ENCODE data around the gene HPGDS. TPM values are rescaled to one million over a fixed set of nuclear protein-coding genes. Genes with fewer than 3 reads are reported as not detected.

Gene HPGDS
- total RNA-seq, 1 experiment from 2014 or later, result not detected

- Mint-ChIP-seq H3K36me3 (no peaks in the 10 kb centered on the region), H3K4me3 (no peak overlapping the region), H3K9me3 (no peaks in the 10 kb centered on the region), H3K27me3 (ENCODE audit: low read depth) (no peaks in the 10 kb centered on the region), H3K27ac (no peak overlapping the region), H3K4me1 (peaks cover 5% of the 10 kb centered on the region)
- ATAC-seq, result no peak
- TF ChIP-seq RELA (CRISPR knock-in tag; IDR thresholded peaks at IDR 0.05; ENCODE audit: borderline replicate concordance), result no peak
- TF ChIP-seq FOXP1 (CRISPR knock-in tag; IDR thresholded peaks at IDR 0.05; ENCODE audit: borderline replicate concordance), result no peak
- no peak for TF ChIP-seq NR3C1 (CRISPR knock-in tag; conservative IDR thresholded peaks at IDR 0.05; ENCODE audit: low read depth)
- no peak for TF ChIP-seq SP1 (CRISPR knock-in tag; conservative IDR thresholded peaks at IDR 0.05)
- TF ChIP-seq ZNF219 (CRISPR knock-in tag; IDR thresholded peaks at IDR 0.05; ENCODE audit: borderline replicate concordance), result no peak
- no peak for TF ChIP-seq ELF4 (CRISPR knock-in tag; IDR thresholded peaks at IDR 0.05; ENCODE audit: low read depth)
- no peak for TF ChIP-seq NR1H2 (CRISPR knock-in tag; IDR thresholded peaks at IDR 0.05)
- TF ChIP-seq HMGA2 (CRISPR knock-in tag; IDR thresholded peaks at IDR 0.05), result no peak
- no peak for TF ChIP-seq CREM (CRISPR knock-in tag; IDR thresholded peaks at IDR 0.05)
- TF ChIP-seq PRDM15 (CRISPR knock-in tag; IDR thresholded peaks at IDR 0.05), result no peak
- TF ChIP-seq KAT7 (CRISPR knock-in tag; IDR thresholded peaks at IDR 0.05; ENCODE audit: borderline replicate concordance), result no peak
- TF ChIP-seq JAZF1 (CRISPR knock-in tag; IDR thresholded peaks at IDR 0.05), result no peak
- TF ChIP-seq GTF2I (CRISPR knock-in tag; conservative IDR thresholded peaks at IDR 0.05), result no peak
- no peak for TF ChIP-seq MAX (CRISPR knock-in tag; IDR thresholded peaks at IDR 0.05)
- TF ChIP-seq ZNF423 (CRISPR knock-in tag; IDR thresholded peaks at IDR 0.05), result no peak
- no peak for TF ChIP-seq ZNF263 (CRISPR knock-in tag; IDR thresholded peaks at IDR 0.05; ENCODE audit: low read depth)
- TF ChIP-seq TEAD1 (CRISPR knock-in tag; IDR thresholded peaks at IDR 0.05), result no peak
- ChIA-PET POLR2A (no interaction called here), CTCF (interaction anchor here (0.6 kb wide), 1 partner anchor 9 kb away, joined by 4 read pairs; no protein-coding TSS in a partner anchor)
- DNase-seq (ENCODE audit: low spot score), result no peak
Observed at GRCh38 chr4:94364527-94364926, 21.9 kb upstream of the HPGDS start.

- CTCF ChIA-PET, result no interaction called here
- ATAC-seq, result no peak
- Mint-ChIP-seq H3K9me3 (no peaks in the 10 kb centered on the region), H3K36me3 (no peaks in the 10 kb centered on the region), H3K4me1 (peaks cover 5% of the 10 kb centered on the region), H3K27ac (no peak overlapping the region), H3K27me3 (ENCODE audit: low read depth) (no peaks in the 10 kb centered on the region), H3K4me3 (no peak overlapping the region)
- TF ChIP-seq ATF3 (CRISPR knock-in tag; conservative IDR thresholded peaks at IDR 0.05) (no peak), GRHL2 (CRISPR knock-in tag; IDR thresholded peaks at IDR 0.05; ENCODE audit: insufficient replicate concordance, severe bottlenecking) (no peak), MXD4 (CRISPR knock-in tag; IDR thresholded peaks at IDR 0.05; ENCODE audit: borderline replicate concordance) (no peak), RORB (CRISPR knock-in tag; IDR thresholded peaks at IDR 0.05) (no peak), FOXJ3 (CRISPR knock-in tag; IDR thresholded peaks at IDR 0.05; ENCODE audit: borderline replicate concordance) (no peak), TP53 (CRISPR knock-in tag; IDR thresholded peaks at IDR 0.05) (no peak), ZNF425 (CRISPR knock-in tag; conservative IDR thresholded peaks at IDR 0.05) (no peak), USF1 (CRISPR knock-in tag; IDR thresholded peaks at IDR 0.05) (no peak)
- DNase-seq (ENCODE audit: low spot score), result no peak
- POLR2A ChIA-PET, result no interaction called here
Observed at GRCh38 chr4:94363136-94363655, 20.6 kb upstream of the HPGDS start.
